Daoy (cell line): Measurements from ENCODE around the gene TESK2. TPM values are rescaled to one million over a fixed set of nuclear protein-coding genes. Genes with fewer than 3 reads are reported as not detected.
"Not testable (repeated sequence)": the region's sequence is repeated elsewhere in the genome, so short reads cannot be mapped to it uniquely, and the experiment has no call there.

Experiments used
- DNase-seq: peaks from one replicate; pipeline ENCODE4 v3.0.0-alpha.2; 2015; ENCODE audit warnings: low read depth
- total RNA-seq: library from RNA; depleted of rRNA; stranded (reverse); fragments of >200 nt; shearing (Covaris generic); gene quantifications from 2 replicates; pipeline ENCODE4 v1.2.3, GENCODE V29; 2014

TESK2 gene
- total RNA-seq, 1 experiment from 2014 or later, result 0.91 TPM

DNA sequence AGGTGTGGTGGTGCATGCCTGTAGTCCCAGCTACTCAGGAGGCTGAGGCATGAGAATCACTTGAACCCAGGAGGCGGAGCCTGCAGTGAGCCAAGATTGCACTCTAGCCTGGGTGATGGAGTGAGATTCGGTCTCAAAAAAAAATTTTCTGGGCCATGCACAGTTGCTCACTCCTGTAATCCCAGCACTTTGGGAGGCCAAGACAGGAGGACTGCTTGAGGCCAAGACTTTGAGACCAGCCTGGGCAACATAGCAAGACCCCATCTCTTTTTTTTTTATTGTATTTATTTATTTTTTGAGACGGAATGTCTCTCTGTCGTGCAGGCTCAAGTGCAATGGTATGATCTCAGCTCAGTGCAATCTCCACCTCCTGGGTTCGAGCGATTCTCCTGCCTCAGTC is 16.8 kb downstream of the TESK2 start:
- not testable (repeated sequence) for DNase-seq

DNA sequence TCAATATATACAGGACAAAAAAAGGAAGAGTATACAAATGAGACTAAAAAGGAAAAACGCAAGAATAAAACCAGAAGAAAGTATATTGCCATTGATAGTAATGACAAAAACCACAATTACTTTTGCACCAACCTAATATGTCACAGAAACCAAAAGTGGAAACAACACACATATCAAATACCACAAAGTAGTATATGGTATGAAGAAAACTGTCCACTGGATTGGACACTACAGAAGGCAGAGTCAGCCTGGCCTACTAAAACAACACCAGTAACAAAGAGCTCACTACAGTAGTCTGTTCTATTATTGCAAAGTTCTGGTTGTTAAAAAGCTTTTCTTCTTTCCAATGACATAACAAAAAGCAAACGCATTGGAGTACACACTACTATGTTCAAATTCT is 17.7 kb downstream of the TESK2 start:
- DNase-seq, result no peak

- no peak for DNase-seq
Observed at GRCh38 chr1:45470306-45470798, 20.6 kb downstream of the TESK2 start.

DNA sequence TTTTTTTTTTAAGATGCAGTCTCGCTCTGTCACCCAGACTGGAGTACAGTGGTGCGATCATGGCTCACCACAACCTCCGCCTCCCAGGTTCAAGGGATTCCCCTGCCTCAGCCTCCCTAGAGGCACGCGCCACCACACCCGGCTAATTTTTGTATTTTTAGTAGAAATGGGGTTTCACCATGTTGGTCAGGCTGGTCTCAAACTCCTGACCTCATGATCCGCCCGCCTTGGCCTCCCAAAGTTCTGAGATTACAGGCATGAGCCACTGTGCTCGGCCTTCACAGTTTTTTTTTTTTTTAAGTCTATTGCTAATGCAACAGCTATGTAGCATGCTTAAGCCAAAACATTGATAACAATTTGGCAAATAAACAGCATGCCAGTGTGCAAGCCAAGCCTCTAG is 23.6 kb downstream of the TESK2 start:
- DNase-seq, result not testable (repeated sequence)

- DNase-seq, result no peak
Observed at GRCh38 chr1:45465277-45465676, 25.7 kb downstream of the TESK2 start.

DNA sequence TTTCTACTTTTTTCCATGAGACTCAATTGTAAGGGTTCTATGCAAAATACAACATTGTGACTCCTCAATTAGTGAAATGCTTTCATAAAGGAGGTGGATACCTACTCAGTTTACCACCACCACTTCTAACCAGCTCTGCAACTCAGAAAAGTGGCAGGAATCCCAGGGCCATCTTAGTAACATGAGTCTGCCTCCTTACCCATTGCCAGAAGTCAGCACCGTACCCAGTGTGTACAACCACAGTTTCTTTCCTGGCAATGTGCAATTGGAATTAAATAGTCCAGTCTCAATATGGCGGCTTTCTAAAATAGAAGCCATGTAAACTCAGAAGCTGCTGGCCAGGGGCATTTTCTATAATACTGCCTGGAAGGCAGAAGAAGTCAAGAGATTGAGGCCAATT is 32.1 kb downstream of the TESK2 start:
- DNase-seq, result no peak

DNA sequence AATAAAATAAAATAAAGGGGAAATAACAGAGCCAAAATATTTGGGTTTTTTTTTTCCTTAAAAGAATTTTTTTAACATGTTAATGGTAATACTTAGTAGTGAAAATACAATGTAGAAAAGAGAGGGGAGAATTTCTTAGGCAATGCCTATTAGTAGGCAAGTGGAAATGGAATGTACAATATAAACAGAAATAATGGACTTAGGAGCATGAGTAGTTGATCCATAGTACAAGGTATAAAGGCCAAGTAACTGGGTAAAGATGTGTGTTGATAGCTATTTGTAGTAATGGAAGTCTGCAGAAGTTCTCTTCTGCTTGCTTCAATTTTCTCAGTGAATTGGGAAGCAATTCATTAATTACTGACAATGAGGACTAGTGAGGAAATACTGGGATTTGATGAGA is 34.4 kb downstream of the TESK2 start:
- DNase-seq, result no peak

DNA sequence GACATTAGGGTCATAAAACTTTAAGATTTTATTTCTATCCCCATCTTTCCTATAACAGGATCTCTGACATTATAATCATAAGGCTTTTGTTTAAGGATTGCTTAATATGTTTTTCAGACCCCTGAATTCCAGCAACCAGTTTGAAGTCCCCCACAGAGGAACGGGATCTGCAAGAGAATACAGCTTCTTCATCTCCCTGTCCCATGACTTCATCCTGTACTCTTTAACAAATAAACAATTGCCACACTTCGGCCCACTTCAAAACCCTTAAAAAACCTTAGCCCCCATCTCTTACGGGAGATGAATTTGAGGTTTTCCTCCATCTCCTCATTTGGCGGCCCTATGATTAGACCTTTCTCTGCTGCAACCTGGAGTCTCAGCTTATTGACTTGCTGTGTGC is 35.8 kb downstream of the TESK2 start:
- DNase-seq, result no peak

DNA sequence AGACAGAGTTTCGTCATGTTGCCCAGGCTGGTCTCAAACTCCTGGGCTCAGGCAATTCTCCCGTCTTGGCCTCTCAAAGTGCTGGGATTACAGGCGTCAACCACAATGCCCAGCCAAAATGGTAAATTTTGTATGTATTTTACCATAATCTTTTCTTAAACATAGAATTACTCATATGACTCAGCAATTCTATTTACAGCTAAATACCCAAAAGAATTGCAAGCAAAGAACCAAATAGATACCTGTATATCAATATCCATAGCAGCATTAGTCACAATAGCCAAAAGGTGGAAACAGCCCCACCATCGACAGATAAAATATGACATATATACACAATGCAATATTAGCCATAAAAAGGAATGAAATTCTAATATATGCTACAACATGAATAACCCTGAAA is 36.5 kb downstream of the TESK2 start:
- no peak for DNase-seq

DNA sequence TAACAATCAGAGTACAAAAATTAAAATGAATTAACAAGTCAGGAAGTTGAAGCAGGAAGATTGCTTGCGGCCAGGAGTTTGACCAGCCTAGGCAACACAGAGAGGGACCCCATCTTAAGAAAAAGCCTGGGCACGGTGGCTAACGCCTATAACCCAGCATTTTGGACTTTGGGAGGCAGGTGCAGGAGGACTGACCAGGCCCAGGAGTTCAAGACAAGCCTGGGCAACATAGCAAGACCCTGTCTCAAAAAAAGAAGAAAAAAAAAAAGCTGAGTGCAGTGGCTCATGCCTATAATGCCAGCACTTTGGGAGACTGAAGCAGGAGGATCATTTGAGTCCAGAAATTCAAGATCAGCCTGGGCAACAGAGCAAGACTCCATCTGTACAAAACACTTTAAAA is 38.5 kb downstream of the TESK2 start:
- DNase-seq, result no peak

- no peak for DNase-seq
Observed at GRCh38 chr1:45448357-45448756, 42.6 kb downstream of the TESK2 start.

GRCh38 chr1:45446950-45447672 is 43.9 kb downstream of the TESK2 start:
- DNase-seq, result no peak

DNA sequence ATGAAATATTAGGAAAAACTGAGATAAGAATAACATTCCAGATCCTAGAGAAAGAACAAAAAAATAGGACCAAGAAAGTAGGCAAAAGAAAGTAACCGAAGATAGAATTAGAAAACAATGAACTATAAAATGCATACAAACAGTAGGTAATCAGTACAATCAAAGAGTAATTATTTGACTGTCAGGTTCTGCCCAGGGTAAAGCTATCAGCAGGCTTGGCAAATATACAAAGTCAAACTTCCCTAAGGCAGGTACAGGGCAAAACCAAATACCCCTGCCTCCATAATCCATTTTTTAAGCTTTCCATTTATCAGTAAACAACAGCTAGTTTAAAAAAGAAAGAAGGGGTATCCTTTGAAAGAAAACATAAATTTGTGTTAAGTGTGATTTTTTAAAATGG is 44.4 kb downstream of the TESK2 start:
- DNase-seq, result no peak

DNA sequence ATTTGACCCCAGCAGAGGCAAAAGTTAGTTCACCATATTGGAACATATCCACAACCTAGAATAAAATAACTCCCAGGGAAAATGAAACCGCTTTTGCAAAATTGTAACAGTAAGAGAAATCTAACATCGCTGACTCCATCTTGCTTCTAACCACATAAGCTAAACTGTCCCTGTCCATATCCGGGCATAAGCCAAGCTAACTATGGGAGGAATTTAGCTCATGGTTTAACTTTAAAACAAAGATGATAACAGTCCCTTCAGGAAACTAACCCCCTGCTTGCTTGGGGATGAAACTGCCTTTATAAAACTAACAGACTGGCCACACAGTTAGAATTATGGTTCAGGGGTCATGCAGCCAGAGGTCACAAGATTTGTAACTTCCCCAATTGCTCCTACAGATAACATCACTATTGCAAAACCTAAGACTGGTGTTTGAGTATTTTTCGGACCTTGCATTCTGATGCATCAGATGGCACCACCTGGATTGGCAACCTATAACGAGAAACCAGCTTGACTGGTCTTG is 46.3 kb downstream of the TESK2 start:
- no peak for DNase-seq

DNA sequence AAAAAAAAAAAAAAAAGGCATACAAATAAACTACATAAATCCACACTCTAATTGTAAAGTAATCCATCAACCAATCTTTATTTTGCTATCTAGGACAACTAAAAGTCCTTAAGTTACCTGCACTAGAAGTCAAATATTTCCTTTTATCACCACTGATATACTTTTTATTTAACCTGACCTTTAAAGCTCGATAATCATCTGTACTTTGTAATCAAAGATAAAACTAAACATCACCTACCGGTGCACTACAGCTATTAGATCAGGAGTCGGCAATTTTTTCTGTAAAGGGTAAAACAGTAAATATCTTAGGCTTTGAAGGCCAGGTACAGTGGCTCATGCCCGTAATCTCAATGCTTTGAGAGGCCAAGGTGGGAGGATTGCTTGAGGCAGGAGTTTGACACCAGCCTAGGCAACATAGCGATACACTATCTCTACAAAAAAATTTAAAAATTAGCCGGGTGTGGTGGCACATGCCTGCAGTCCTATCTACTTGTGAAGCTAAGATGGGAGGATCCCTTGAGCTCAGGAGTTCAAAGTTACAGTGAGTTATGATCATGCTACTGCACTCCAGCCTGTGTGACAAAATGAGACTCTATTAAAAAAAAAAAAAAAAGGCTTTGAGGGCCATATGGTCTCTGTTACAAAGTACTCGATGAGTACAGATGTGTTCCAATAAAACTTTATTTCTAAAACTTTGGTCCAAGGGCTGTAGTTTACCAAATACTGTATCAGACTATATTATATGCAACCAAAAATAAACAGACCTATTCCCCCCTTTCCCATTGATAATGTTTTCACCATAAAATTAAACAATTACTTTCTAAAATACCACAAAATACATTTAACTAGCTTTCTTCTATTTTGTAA is 47.1 kb downstream of the TESK2 start:
- DNase-seq, result no peak

DNA sequence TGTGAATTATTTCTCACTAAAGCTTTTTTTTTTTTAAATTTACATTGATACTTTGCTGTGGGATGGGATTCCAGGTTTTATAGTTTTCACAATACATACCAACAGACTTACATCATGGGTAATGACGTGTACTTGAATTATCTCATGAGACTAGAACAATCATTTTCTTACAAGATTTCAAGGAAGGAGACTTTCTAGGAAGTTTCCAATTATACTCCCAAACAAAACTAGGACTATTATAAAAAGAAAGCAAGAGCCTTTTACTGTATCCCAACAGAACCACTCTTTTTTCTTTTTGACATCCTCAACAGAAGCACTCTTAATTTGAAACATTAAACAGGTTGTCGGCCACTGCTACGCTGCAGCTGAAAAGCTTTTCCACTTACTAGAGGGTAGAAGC is 48.7 kb downstream of the TESK2 start:
- peak; percentile 33 for DNase-seq

DNA sequence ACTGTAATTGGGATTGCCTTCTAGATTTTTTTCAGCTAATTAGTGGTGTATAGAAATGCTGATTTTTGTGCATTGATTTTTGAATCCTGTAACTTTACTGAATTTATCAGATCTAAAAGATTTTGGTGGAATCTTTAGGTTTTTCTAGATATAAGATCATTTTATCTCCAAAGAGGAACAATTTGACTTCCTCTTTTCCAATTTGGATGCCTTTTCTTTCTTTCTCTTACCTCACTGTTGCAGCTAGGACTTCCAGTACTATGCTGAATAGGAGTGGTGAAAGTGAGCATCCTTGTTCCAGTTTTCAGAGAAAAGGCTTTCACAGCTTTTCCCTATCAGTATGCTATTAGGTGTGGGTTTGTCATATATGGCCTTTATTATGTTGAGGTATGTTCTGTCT is 53.6 kb downstream of the TESK2 start:
- DNase-seq, result no peak

DNA sequence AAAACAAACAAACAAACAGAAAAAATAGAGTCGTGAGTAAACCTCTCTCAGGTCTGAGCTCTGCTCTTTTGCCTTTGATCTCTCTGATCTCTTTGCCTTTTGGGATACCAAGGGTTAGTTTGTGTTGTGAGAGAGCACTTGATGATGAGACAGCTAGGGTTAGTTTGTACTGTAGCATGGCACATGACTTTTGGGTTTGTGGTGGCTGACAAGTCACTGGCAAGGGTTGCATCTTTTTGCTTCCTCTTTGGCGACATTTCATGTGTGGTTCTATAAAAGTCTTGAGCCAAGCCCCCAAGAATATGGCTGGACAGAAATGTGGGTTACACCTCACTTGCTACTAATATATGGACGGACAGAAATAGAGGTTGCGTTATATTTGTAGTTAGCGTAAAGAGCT is 60.5 kb downstream of the TESK2 start:
- no peak for DNase-seq

GRCh38 chr1:45429561-45430159 is 61.3 kb downstream of the TESK2 start:
- DNase-seq, result no peak

- no peak for DNase-seq
Observed at GRCh38 chr1:45423906-45424678, 66.9 kb downstream of the TESK2 start.

DNA sequence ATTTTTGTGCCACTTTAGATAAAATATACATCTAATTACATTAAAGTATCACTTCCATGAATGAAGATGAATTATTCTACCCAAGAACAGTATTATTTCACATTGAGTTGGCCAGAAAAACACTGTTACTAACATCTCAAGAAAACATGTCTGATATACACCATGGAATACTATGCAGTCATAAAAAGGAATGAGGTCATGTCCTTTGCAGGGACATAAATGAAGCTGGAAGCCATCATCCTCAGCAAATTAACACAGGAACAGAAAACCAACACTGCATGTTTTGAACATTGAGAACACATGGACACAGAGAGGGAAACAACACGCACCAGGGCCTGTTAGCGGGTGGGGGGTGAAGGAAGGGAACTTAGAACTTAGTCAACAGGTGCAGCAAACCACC is 69.0 kb downstream of the TESK2 start:
- no peak for DNase-seq

- no peak for DNase-seq
Observed at GRCh38 chr1:45414746-45415145, 76.2 kb downstream of the TESK2 start.
